Liver (tissue), 9 donors: ENCODE results near the gene CSF2. TPM values are rescaled to one million over a fixed set of nuclear protein-coding genes. Genes with fewer than 3 reads are reported as not detected.

Source experiments
- DNase-seq: peaks from one replicate; pipeline ENCODE4 v3.0.0-alpha.2; 2017; ENCODE audit warnings: low spot score
- H3K27ac ChIP-seq, 2 donors: one replicate each; pipeline ENCODE4 v1.7.0; 2013; ENCODE audit warnings: inconsistent platforms in 2 of 2, low read length in 2 of 2, control low read depth in 1 of 2, low read depth in 1 of 2, mild to moderate bottlenecking in 1 of 2
- H3K27me3 ChIP-seq, 4 donors: one replicate each; pipeline versions ENCODE4 v1.6.1 to v1.7.0; 2013; ENCODE audit warnings: low read length in 3 of 4, inconsistent platforms in 1 of 4, mild to moderate bottlenecking in 1 of 4, moderate library complexity in 1 of 4; ENCODE audit not compliant: control insufficient read depth in 4 of 4, insufficient read depth in 4 of 4
- H3K36me3 ChIP-seq, 4 donors: one replicate each; pipeline versions ENCODE4 v1.6.1 to v1.7.0; 2013; ENCODE audit warnings: low read length in 3 of 4, mild to moderate bottlenecking in 3 of 4, low read depth in 1 of 4, moderate library complexity in 1 of 4; ENCODE audit not compliant: control insufficient read depth in 4 of 4, insufficient read depth in 3 of 4
- H3K4me1 ChIP-seq, 4 donors: one replicate each; pipeline versions ENCODE4 v1.6.1 to v1.7.0; 2013; ENCODE audit warnings: low read length in 3 of 4, mild to moderate bottlenecking in 3 of 4, moderate library complexity in 1 of 4; ENCODE audit not compliant: control insufficient read depth in 4 of 4, insufficient read depth in 4 of 4
- H3K4me3 ChIP-seq, 3 donors: one replicate each; pipeline versions ENCODE4 v1.6.1 to v1.7.0; 2013; ENCODE audit warnings: low read length in 3 of 3, control low read depth in 1 of 3, low read depth in 1 of 3, mild to moderate bottlenecking in 1 of 3
- H3K9ac ChIP-seq, 2 donors: one replicate each; pipeline ENCODE4 v1.7.0; 2013; ENCODE audit warnings: low read length in 2 of 2, mild to moderate bottlenecking in 2 of 2, moderate library complexity in 2 of 2, control low read depth in 1 of 2, low read depth in 1 of 2
- H3K9me3 ChIP-seq, 4 donors: one replicate each; pipeline versions ENCODE4 v1.6.1 to v1.7.0; 2013; ENCODE audit warnings: low read length in 3 of 4; ENCODE audit not compliant: control insufficient read depth in 4 of 4
- EGR1 ChIP-seq, 2 donors: IDR thresholded peaks; 2 replicates each; pipeline ENCODE4 v1.6.1; 2016 to 2018; ENCODE audit warnings: antibody characterized with exemption in 2 of 2, low read depth in 2 of 2
- FOXA1 ChIP-seq: IDR thresholded peaks from 2 replicates; pipeline ENCODE4 v1.6.1; 2016; ENCODE audit warnings: antibody characterized with exemption
- FOXA2 ChIP-seq: IDR thresholded peaks from 2 replicates; pipeline ENCODE4 v1.6.1; 2016; ENCODE audit warnings: antibody characterized with exemption
- GABPA ChIP-seq, 2 donors: IDR thresholded peaks in 1 of 2; conservative IDR thresholded peaks in 1 of 2; 2 replicates each; pipeline ENCODE4 v1.6.1; 2016; ENCODE audit warnings: antibody characterized with exemption in 2 of 2, mild to moderate bottlenecking in 1 of 2, moderate library complexity in 1 of 2
- HNF4A ChIP-seq, 2 donors: conservative IDR thresholded peaks; 2 replicates each; pipeline ENCODE4 v1.6.1; 2016; ENCODE audit warnings: antibody characterized with exemption in 2 of 2, mild to moderate bottlenecking in 2 of 2
- HNF4G ChIP-seq: IDR thresholded peaks from 2 replicates; pipeline ENCODE4 v1.6.1; 2016; ENCODE audit warnings: antibody characterized with exemption
- JUND ChIP-seq, 2 donors: IDR thresholded peaks; 2 replicates each; pipeline ENCODE4 v1.6.1; 2016; ENCODE audit warnings: antibody characterized with exemption in 2 of 2
- NR2F2 ChIP-seq: IDR thresholded peaks from 2 replicates; pipeline ENCODE4 v1.6.1; 2016; ENCODE audit warnings: antibody characterized with exemption
- RAD21 ChIP-seq, 2 donors: IDR thresholded peaks; 2 replicates each; pipeline ENCODE4 v1.6.1; 2016; ENCODE audit warnings: antibody characterized with exemption in 2 of 2, mild to moderate bottlenecking in 2 of 2
- REST ChIP-seq: IDR thresholded peaks from 2 replicates; pipeline ENCODE4 v1.6.1; 2016; ENCODE audit warnings: antibody characterized with exemption, mild to moderate bottlenecking
- RXRA ChIP-seq, 2 donors: IDR thresholded peaks; 2 replicates each; pipeline ENCODE4 v1.6.1; 2017 to 2018; ENCODE audit warnings: antibody characterized with exemption in 2 of 2, mild to moderate bottlenecking in 1 of 2
- SP1 ChIP-seq: IDR thresholded peaks from 2 replicates; pipeline ENCODE4 v1.6.1; 2018; ENCODE audit warnings: antibody characterized with exemption, mild to moderate bottlenecking
- TAF1 ChIP-seq: conservative IDR thresholded peaks from 2 replicates; pipeline ENCODE4 v1.6.1; 2016; ENCODE audit warnings: antibody characterized with exemption, mild to moderate bottlenecking
- YY1 ChIP-seq: IDR thresholded peaks from 2 replicates; pipeline ENCODE4 v1.6.1; 2016; ENCODE audit warnings: antibody characterized with exemption, mild to moderate bottlenecking
- WGBS: extraction: QIAGEN DNeasy Blood & Tissue Kit; methylation state at CpG from one replicate; pipeline ENCODE4 v1.1.7; 2013; 5-methylcytosine and 5-hydroxymethylcytosine counted together
- polyA plus RNA-seq, 2 donors: library from polyadenylated mRNA; stranded (reverse) in 1 of 2; unstranded in 1 of 2; fragments of 200-250 nt in 1 of 2; fragments of >200 nt in 1 of 2; fragmentation: Nextera tagmentation in 1 of 2; extraction: Ambion mirVana in 1 of 2; gene quantifications; one replicate each; pipeline versions ENCODE4 v1.2.1 to v1.2.3, GENCODE V29; 2013 to 2015
- total RNA-seq, 2 donors: library from RNA; depleted of rRNA; stranded (reverse); fragments of >200 nt; gene quantifications; one replicate each; pipeline ENCODE4 v1.2.3, GENCODE V29; 2014
- TF ChIP-seq, protein P1 (sequence below): IDR thresholded peaks from 2 replicates; pipeline ENCODE4 v1.6.1; 2016; ENCODE audit warnings: antibody characterized with exemption
- TF ChIP-seq, protein P2 (sequence below): IDR thresholded peaks from 2 replicates; pipeline ENCODE4 v1.6.1; 2016; ENCODE audit warnings: antibody characterized with exemption
- TF ChIP-seq, protein P3 (sequence below): fragments of 150-350 bp; IDR thresholded peaks from 2 replicates; pipeline ENCODE4 v1.5.1; 2017; ENCODE audit warnings: improper control_type of control experiment, low read depth, low read length; ENCODE audit not compliant: missing input control
- TF ChIP-seq, protein P4 (sequence below): IDR thresholded peaks from 2 replicates; pipeline ENCODE4 v1.6.1; 2016; ENCODE audit warnings: antibody characterized with exemption
- donor health status: healthy.
- donor health status: healthy.
- donor health status: healthy.
- donor health status: healthy.
- donor health status: healthy.

Gene CSF2
- total and polyA plus RNA-seq, 4 donors, result not detected

- no peaks in the 10 kb centered on the region for H3K27me3 ChIP-seq
- peak; percentile 22 for DNase-seq
- no peak overlapping the region for H3K9ac ChIP-seq
- H3K36me3 ChIP-seq, result no peaks in the 10 kb centered on the region
- no peaks in the 10 kb centered on the region for H3K4me1 ChIP-seq
- no peak overlapping the region for H3K4me3 ChIP-seq
- no peak for TF ChIP-seq TAF1
- TF ChIP-seq SP1, result no peak
- TF ChIP-seq EGR1 (IDR thresholded peaks at IDR 0.05; ENCODE audit: low read depth in 2 of 2), result no peak
- 83% methylated on average over 4 of the region's 4 CpGs for WGBS
- H3K9me3 ChIP-seq, result no peaks in the 10 kb centered on the region
- no peak overlapping the region for H3K27ac ChIP-seq
Measured at GRCh38 chr5:132053483-132053882, 20.1 kb upstream of the CSF2 start.

DNA sequence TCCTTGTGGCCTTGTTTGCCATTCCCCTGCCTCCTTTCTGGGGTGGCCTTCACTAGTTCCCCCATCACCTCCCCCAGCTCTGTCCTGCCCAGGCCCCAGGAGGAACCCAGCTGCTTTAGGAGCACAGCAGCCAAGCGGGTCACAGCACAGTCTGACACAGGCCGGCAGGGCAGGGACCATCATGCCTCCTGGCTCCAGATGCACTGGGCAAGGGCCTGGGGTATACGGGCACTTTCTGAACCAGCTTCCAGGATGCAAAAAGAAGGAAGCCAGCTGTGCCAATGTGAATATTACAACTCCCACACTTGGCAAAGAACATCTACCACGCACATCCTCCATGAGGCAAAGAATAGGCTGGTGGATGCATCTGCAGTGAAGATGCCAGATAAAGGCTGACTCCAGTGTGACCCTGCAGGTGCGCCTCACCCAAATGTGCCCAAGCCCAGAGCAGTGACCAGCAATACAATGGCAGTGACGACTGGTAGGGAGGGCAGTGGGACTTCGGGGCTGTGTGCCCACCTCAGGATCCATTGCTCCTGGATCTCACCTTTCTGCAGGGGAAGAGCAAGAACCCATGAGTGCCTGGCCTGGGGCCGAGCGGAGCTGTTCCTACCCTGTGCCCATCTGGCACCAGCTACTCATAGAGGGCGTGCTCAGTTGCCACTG lies 19.4 kb upstream of the CSF2 start:
- Histone ChIP-seq H3K27ac (no peak overlapping the region), H3K36me3 (no peaks in the 10 kb centered on the region), H3K9ac (no peak overlapping the region), H3K27me3 (no peaks in the 10 kb centered on the region), H3K4me3 (no peak overlapping the region), H3K4me1 (no peaks in the 10 kb centered on the region), H3K9me3 (no peaks in the 10 kb centered on the region)
- peak; percentile 19 for DNase-seq
- TF ChIP-seq TAF1 (no peak), EGR1 (IDR thresholded peaks at IDR 0.05; ENCODE audit: low read depth in 2 of 2) (no peak), SP1 (no peak), YY1 (no peak), RAD21 (IDR thresholded peaks at IDR 0.05) (no peak), FOXA2 (no peak), HNF4G (no peak), RXRA (IDR thresholded peaks at IDR 0.05) (no peak), JUND (IDR thresholded peaks at IDR 0.05) (no peak), FOXA1 (no peak), NR2F2 (no peak), HNF4A (conservative IDR thresholded peaks at IDR 0.05) (no peak), GABPA (IDR thresholded peaks at IDR 0.05 in 1 of 2, conservative IDR thresholded peaks at IDR 0.05 in 1 of 2) (no peak), REST (no peak)
- TF ChIP-seq, protein P1, sequence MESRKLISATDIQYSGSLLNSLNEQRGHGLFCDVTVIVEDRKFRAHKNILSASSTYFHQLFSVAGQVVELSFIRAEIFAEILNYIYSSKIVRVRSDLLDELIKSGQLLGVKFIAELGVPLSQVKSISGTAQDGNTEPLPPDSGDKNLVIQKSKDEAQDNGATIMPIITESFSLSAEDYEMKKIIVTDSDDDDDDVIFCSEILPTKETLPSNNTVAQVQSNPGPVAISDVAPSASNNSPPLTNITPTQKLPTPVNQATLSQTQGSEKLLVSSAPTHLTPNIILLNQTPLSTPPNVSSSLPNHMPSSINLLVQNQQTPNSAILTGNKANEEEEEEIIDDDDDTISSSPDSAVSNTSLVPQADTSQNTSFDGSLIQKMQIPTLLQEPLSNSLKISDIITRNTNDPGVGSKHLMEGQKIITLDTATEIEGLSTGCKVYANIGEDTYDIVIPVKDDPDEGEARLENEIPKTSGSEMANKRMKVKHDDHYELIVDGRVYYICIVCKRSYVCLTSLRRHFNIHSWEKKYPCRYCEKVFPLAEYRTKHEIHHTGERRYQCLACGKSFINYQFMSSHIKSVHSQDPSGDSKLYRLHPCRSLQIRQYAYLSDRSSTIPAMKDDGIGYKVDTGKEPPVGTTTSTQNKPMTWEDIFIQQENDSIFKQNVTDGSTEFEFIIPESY, result no peak
- TF ChIP-seq, protein P2, sequence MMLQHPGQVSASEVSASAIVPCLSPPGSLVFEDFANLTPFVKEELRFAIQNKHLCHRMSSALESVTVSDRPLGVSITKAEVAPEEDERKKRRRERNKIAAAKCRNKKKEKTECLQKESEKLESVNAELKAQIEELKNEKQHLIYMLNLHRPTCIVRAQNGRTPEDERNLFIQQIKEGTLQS, result no peak
- TF ChIP-seq, protein P3, sequence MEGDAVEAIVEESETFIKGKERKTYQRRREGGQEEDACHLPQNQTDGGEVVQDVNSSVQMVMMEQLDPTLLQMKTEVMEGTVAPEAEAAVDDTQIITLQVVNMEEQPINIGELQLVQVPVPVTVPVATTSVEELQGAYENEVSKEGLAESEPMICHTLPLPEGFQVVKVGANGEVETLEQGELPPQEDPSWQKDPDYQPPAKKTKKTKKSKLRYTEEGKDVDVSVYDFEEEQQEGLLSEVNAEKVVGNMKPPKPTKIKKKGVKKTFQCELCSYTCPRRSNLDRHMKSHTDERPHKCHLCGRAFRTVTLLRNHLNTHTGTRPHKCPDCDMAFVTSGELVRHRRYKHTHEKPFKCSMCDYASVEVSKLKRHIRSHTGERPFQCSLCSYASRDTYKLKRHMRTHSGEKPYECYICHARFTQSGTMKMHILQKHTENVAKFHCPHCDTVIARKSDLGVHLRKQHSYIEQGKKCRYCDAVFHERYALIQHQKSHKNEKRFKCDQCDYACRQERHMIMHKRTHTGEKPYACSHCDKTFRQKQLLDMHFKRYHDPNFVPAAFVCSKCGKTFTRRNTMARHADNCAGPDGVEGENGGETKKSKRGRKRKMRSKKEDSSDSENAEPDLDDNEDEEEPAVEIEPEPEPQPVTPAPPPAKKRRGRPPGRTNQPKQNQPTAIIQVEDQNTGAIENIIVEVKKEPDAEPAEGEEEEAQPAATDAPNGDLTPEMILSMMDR, result no peak
- TF ChIP-seq, protein P4, sequence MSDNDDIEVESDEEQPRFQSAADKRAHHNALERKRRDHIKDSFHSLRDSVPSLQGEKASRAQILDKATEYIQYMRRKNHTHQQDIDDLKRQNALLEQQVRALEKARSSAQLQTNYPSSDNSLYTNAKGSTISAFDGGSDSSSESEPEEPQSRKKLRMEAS, result no peak
- 91% methylated on average over 10 of the region's 10 CpGs for WGBS
